Measurements from ENCODE around the gene LRRC73. TPM values are rescaled to one million over a fixed set of nuclear protein-coding genes. Genes with fewer than 3 reads are reported as not detected.
"Not testable (repeated sequence)": the region's sequence is repeated elsewhere in the genome, so short reads cannot be mapped to it uniquely, and the experiment has no call there.

The LRRC73 gene
- total and polyA plus RNA-seq, 4 donors: 0.08 to 0.99 (median 0.10) TPM; not detected in 1

DNA sequence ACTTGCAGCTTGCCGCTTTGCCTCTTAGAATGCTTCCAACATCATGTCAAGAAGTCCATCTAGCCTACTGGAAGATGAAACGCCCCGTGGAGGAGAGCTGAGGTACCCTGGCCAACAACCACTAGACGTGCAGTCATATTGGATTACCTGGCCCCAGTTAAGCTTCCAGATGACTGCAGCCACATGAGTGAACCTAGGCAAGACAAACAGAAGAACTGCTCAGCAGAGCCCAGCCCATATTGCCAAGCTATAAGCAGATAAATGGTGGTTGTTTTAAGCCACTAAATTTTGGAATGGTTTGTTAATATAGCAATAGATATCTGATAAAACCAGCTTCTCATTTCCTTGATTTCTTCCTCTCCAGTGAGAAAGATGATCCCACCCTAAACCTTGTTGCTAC, 50.1 kb downstream of the LRRC73 start (continued):
- TF ChIP-seq, protein P1, sequence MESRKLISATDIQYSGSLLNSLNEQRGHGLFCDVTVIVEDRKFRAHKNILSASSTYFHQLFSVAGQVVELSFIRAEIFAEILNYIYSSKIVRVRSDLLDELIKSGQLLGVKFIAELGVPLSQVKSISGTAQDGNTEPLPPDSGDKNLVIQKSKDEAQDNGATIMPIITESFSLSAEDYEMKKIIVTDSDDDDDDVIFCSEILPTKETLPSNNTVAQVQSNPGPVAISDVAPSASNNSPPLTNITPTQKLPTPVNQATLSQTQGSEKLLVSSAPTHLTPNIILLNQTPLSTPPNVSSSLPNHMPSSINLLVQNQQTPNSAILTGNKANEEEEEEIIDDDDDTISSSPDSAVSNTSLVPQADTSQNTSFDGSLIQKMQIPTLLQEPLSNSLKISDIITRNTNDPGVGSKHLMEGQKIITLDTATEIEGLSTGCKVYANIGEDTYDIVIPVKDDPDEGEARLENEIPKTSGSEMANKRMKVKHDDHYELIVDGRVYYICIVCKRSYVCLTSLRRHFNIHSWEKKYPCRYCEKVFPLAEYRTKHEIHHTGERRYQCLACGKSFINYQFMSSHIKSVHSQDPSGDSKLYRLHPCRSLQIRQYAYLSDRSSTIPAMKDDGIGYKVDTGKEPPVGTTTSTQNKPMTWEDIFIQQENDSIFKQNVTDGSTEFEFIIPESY (IDR thresholded peaks at IDR 0.05): no peak
- no peak for TF ChIP-seq HNF4G (IDR thresholded peaks at IDR 0.05)

DNA sequence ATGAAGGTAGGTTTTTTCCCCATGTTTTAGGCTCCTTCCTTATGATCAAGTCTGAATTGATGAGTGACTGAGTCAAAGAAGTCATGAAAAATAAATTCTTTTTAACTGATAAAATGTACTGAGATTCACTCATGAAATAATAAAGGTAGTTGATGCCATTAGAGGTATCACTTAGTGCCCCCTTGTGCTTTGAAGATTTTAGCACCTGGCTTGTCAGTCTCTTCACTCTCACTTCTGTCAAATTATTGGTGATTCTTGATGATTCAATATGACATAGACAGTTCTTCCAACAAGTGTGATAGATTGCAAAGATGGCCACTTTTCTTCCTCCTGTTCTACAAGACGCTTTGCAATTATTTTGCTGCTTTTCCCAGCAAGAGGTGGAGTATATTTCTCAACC, 50.6 kb downstream of the LRRC73 start:
- H3K4me1 ChIP-seq (ENCODE audit: control insufficient read depth in 4 of 4, insufficient read depth in 4 of 4, low read length in 3 of 4): peaks cover 6 to 12% (median 9%) of the 10 kb centered on the region in 4 donors
- no peak overlapping the region for H3K27ac ChIP-seq (ENCODE audit: low read depth in 1 of 2, low read length in 2 of 2)
- no peak overlapping the region for H3K9ac ChIP-seq (ENCODE audit: low read depth in 1 of 2, low read length in 2 of 2)
- TF ChIP-seq, protein P2, sequence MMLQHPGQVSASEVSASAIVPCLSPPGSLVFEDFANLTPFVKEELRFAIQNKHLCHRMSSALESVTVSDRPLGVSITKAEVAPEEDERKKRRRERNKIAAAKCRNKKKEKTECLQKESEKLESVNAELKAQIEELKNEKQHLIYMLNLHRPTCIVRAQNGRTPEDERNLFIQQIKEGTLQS (IDR thresholded peaks at IDR 0.05): no peak
- TF ChIP-seq GABPA (IDR thresholded peaks at IDR 0.05 in 1 of 2, conservative IDR thresholded peaks at IDR 0.05 in 1 of 2): no peak
- no peak for TF ChIP-seq JUND (IDR thresholded peaks at IDR 0.05)
- TF ChIP-seq NR2F2 (IDR thresholded peaks at IDR 0.05): no peak
- no peak for TF ChIP-seq HNF4A (conservative IDR thresholded peaks at IDR 0.05)
- no peak for TF ChIP-seq CTCF (IDR thresholded peaks at IDR 0.05; ENCODE audit: low read depth, low read length, missing input control)
- TF ChIP-seq RXRA (IDR thresholded peaks at IDR 0.05): no peak
- TF ChIP-seq, protein P1 (IDR thresholded peaks at IDR 0.05): no peak
- WGBS: 75% methylated on average over 1 of the region's 1 CpG
- H3K36me3 ChIP-seq (ENCODE audit: control insufficient read depth in 4 of 4, insufficient read depth in 3 of 4, low read depth in 1 of 4, low read length in 3 of 4): no peaks in the 10 kb centered on the region
- H3K4me3 ChIP-seq (ENCODE audit: low read depth in 1 of 3, low read length in 3 of 3): no peak overlapping the region
- DNase-seq (ENCODE audit: low spot score): no peak
- peaks cover 0 to 3% (median 1%) of the 10 kb centered on the region in 4 donors for H3K27me3 ChIP-seq (ENCODE audit: control insufficient read depth in 4 of 4, insufficient read depth in 4 of 4, low read length in 3 of 4)
- H3K9me3 ChIP-seq (ENCODE audit: control insufficient read depth in 4 of 4, low read length in 3 of 4): no peaks in the 10 kb centered on the region

DNA sequence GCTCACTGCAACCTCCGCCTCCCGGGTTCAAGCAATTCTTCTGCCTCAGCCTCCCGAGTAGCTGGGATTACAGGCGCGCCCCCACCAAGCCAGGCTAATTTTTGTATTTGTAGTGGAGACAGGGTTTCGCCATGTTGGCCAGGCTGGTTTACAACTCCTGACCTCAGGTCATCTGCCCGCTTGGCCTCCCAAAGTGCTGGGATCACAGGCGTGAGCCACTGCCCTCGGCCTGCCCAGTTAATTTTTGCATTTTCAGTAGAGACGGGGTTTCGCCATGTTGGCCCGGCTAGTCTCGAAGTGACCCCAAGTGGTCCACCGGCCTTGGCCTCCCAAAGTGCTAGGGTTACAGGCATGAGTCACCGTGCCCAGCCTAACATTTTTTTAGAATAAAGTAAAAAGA, 52.0 kb downstream of the LRRC73 start:
- H3K9ac ChIP-seq (ENCODE audit: low read depth in 1 of 2, low read length in 2 of 2); H3K27me3 ChIP-seq (ENCODE audit: control insufficient read depth in 4 of 4, insufficient read depth in 4 of 4, low read length in 3 of 4); H3K4me3 ChIP-seq (ENCODE audit: low read depth in 1 of 3, low read length in 3 of 3); H3K9me3 ChIP-seq (ENCODE audit: control insufficient read depth in 4 of 4, low read length in 3 of 4); DNase-seq (ENCODE audit: low spot score); H3K36me3 ChIP-seq (ENCODE audit: control insufficient read depth in 4 of 4, insufficient read depth in 3 of 4, low read depth in 1 of 4, low read length in 3 of 4); H3K27ac ChIP-seq (ENCODE audit: low read depth in 1 of 2, low read length in 2 of 2): not testable (repeated sequence)
- peaks cover 6 to 13% (median 9%) of the 10 kb centered on the region in 4 donors for H3K4me1 ChIP-seq (ENCODE audit: control insufficient read depth in 4 of 4, insufficient read depth in 4 of 4, low read length in 3 of 4)
- WGBS: 89% methylated on average over 15 of the region's 15 CpGs

GRCh38 chr6:43457643-43458042, 52.5 kb downstream of the LRRC73 start:
- H3K4me1 ChIP-seq (ENCODE audit: control insufficient read depth in 4 of 4, insufficient read depth in 4 of 4, low read length in 3 of 4): peaks cover 6 to 13% (median 9%) of the 10 kb centered on the region in 4 donors
- 57% methylated on average over 9 of the region's 9 CpGs for WGBS
- no peak for DNase-seq (ENCODE audit: low spot score)
- TF ChIP-seq CTCF (IDR thresholded peaks at IDR 0.05; ENCODE audit: low read depth, low read length, missing input control) (no peak), FOXA2 (IDR thresholded peaks at IDR 0.05) (no peak), TAF1 (conservative IDR thresholded peaks at IDR 0.05) (no peak), RXRA (IDR thresholded peaks at IDR 0.05) (no peak), EGR1 (IDR thresholded peaks at IDR 0.05; ENCODE audit: low read depth in 2 of 2) (no peak), HNF4G (IDR thresholded peaks at IDR 0.05) (no peak), FOXA1 (IDR thresholded peaks at IDR 0.05) (no peak)
- TF ChIP-seq, protein P1 (IDR thresholded peaks at IDR 0.05): no peak

More at GRCh38 chr6:43457643-43458042, 52.5 kb downstream of the LRRC73 start:
- no peak overlapping the region for H3K9ac ChIP-seq (ENCODE audit: low read depth in 1 of 2, low read length in 2 of 2)
- H3K4me3 ChIP-seq (ENCODE audit: low read depth in 1 of 3, low read length in 3 of 3): no peak overlapping the region
- H3K9me3 ChIP-seq (ENCODE audit: control insufficient read depth in 4 of 4, low read length in 3 of 4): no peaks in the 10 kb centered on the region
- H3K27ac ChIP-seq (ENCODE audit: low read depth in 1 of 2, low read length in 2 of 2): no peak overlapping the region
- peaks cover 0 to 3% (median 1%) of the 10 kb centered on the region in 4 donors for H3K27me3 ChIP-seq (ENCODE audit: control insufficient read depth in 4 of 4, insufficient read depth in 4 of 4, low read length in 3 of 4)
- H3K36me3 ChIP-seq (ENCODE audit: control insufficient read depth in 4 of 4, insufficient read depth in 3 of 4, low read depth in 1 of 4, low read length in 3 of 4): peaks cover 0 to 7% (median 2%) of the 10 kb centered on the region in 4 donors

All from liver (tissue), 9 donors.